A172 (cell line): ENCODE results near the gene RNF34. TPM values are rescaled to one million over a fixed set of nuclear protein-coding genes. Genes with fewer than 3 reads are reported as not detected.

Experiments
- DNase-seq: peaks from one replicate; pipeline ENCODE4 v3.0.0-alpha.2; 2015; ENCODE audit warnings: low spot score
- total RNA-seq: library from RNA; depleted of rRNA; stranded (reverse); fragments of >200 nt; shearing (Covaris generic); gene quantifications from 2 replicates; pipeline ENCODE4 v1.2.3, GENCODE V29; 2014; rRNA removed

The RNF34 gene
- total RNA-seq, 1 experiment from 2014 or later, result 76.7 TPM

- DNase-seq, result peak; percentile 55
Observed at GRCh38 chr12:121466794-121467637, 67.1 kb downstream of the RNF34 start.

GRCh38 chr12:121467638-121468498, 68.0 kb downstream of the RNF34 start:
- DNase-seq, result no peak

DNA sequence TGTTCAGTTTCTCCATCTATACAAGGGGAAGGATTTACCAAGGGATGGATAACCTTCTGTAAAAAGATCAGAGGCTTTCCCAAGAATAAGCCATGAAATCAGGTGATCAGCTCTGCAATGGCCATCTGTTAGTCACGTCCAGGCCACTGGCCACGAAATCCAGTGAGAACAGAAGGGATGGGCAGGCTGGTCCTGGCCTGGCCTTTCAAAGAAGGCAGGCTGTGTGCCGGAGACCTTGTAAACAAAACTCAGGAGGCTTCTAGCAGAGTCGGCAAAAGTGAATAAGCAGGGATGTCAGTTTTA, 68.5 kb downstream of the RNF34 start:
- no peak for DNase-seq

GRCh38 chr12:121470751-121471150, 70.8 kb downstream of the RNF34 start:
- no peak for DNase-seq

DNA sequence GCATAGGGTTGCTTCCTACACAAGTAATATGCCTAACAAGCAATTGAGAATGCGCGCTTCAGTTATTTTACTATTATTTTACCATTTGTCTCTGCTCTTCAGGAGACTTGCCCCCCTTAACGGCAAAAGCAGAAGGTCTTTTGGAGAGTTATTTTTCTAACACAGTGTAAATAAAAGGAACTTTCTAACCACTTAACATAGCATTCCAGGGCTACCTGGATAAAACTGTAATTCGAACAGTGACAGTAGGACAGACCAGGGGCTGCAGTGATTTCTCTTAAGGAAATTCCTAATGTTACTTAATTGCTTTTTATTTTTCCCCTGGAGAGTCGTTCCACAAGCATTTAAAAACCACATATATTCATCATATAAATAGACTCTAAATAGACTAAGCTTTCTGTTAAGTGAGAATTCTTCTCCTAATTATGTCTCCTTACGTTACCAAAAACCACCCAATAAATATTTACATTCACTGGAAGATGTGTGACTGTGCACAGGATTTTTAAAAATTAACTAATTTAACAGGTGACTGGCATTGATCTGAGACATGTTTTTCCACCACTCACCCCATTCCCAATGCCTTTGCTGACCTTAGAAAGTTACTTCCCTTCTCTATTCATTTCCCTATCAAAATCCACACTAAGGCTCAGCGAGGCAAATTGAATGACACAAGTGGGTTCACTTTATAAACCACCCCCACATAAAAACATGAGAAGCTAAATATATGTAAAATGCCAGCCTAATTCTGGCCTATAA, 72.4 kb downstream of the RNF34 start:
- DNase-seq, result no peak

Other genes with a start within 250 kb of the RNF34 start
- 16.2 and 23.7 TPM in 2 replicates for gene P2RX4, start 190.0 kb upstream of the RNF34 start, total RNA-seq
- 9.6 and 9.8 TPM in 2 replicates for gene CAMKK2, start 103.4 kb upstream of the RNF34 start, total RNA-seq
- 124 and 132 TPM in 2 replicates for gene ANAPC5, start 47.7 kb upstream of the RNF34 start, total RNA-seq
- 27.7 and 37.2 TPM in 2 replicates for gene KDM2B, start 180.9 kb downstream of the RNF34 start, total RNA-seq
- gene ORAI1, start 226.4 kb downstream of the RNF34 start, total RNA-seq, result 10.4 and 13.2 TPM in 2 replicates